Thoracic aorta (tissue), 2 donors: ENCODE results near the gene FHIT. TPM values are rescaled to one million over a fixed set of nuclear protein-coding genes. Genes with fewer than 3 reads are reported as not detected.

Experiments used
- ATAC-seq: fragments of 150-250 bp; one replicate; pipeline ENCODE4 v1.8.0; 2017; ENCODE audit warnings: low read depth; ENCODE audit not compliant: insufficient number of reproducible peaks, low FRiP score
- DNase-seq: peaks from one replicate; pipeline ENCODE4 v3.0.0-alpha.2; 2020; ENCODE audit warnings: low spot score
- H3K27ac ChIP-seq, 2 donors: fragments of 200-600 bp; sonication (generic); 1 replicate in 1 of 2; 2 replicates in 1 of 2; pipeline ENCODE4 v1.5.1; 2016; ENCODE audit warnings: mild to moderate bottlenecking in 2 of 2, moderate library complexity in 2 of 2
- H3K27me3 ChIP-seq: fragments of 200-600 bp; sonication (generic); replicated peaks from 2 replicates; pipeline ENCODE4 v1.6.0; 2016; ENCODE audit warnings: mild to moderate bottlenecking; ENCODE audit not compliant: insufficient read depth
- H3K36me3 ChIP-seq: fragments of 200-600 bp; sonication (generic); one replicate; pipeline ENCODE4 v1.5.1; 2016
- H3K4me1 ChIP-seq, 2 donors: fragments of 200-600 bp; sonication (generic); 1 replicate in 1 of 2; 2 replicates in 1 of 2; pipeline versions ENCODE4 v1.5.1 to v1.6.0; 2016; ENCODE audit warnings: low read depth in 2 of 2, mild to moderate bottlenecking in 1 of 2; ENCODE audit not compliant: control insufficient read depth in 1 of 2
- H3K4me3 ChIP-seq: fragments of 200-600 bp; sonication (generic); 2 replicates; pipeline ENCODE4 v1.5.1; 2016; ENCODE audit warnings: mild to moderate bottlenecking
- H3K9me3 ChIP-seq: fragments of 200-600 bp; sonication (generic); 2 replicates; pipeline ENCODE4 v1.5.1; 2016
- CTCF ChIP-seq: fragments of 200-600 bp; sonication (generic); IDR thresholded peaks from one replicate; pipeline ENCODE4 v1.5.1; 2019; ENCODE audit warnings: antibody characterized with exemption
- total RNA-seq, 2 donors: library from RNA; depleted of rRNA; stranded (reverse); fragments of >200 nt; gene quantifications; one replicate each; pipeline versions ENCODE4 v1.1.0 to v1.2.3, GENCODE V29; 2016

Gene FHIT
- total RNA-seq, 2 donors from 2014 or later: 2.0 to 2.3 TPM

DNA sequence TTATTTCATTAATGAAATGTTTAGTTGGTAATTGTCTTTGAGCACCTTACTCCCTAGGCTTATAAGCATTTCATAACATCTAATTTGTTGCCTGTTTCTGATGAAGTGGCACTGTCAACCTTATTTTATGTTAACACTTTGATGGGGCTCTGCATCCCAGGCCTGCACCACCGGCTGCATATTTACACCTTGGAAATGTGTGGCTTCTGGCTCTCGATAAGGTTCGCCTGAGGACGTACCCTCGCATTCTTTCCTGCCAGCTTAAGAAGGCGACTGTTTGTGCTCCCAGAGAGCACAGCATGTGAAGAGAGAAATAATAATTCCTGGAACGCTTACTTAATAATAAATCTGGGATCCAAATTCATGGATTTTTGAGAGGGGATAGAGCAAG, 1438.1 kb downstream of the FHIT start:
- Histone ChIP-seq H3K36me3 (no peaks in the 10 kb centered on the region), H3K27ac (no peak overlapping the region), H3K4me1 (peaks cover 23 to 53% of the 10 kb centered on the region in 2 donors), H3K4me3 (no peak overlapping the region), H3K9me3 (no peaks in the 10 kb centered on the region), H3K27me3 (no peaks in the 10 kb centered on the region)
- ATAC-seq (no peak), DNase-seq (no peak)
- TF ChIP-seq CTCF: no peak

- Histone ChIP-seq H3K4me3 (no peak overlapping the region), H3K36me3 (no peaks in the 10 kb centered on the region), H3K9me3 (no peaks in the 10 kb centered on the region), H3K27ac (peak overlapping the region in 1 of 2 donors; percentile 22), H3K27me3 (no peaks in the 10 kb centered on the region), H3K4me1 (peaks cover 17 to 47% of the 10 kb centered on the region in 2 donors)
- DNase-seq: no peak
- ATAC-seq: no peak
- no peak for TF ChIP-seq CTCF
Observed at GRCh38 chr3:59812237-59813147, 1438.8 kb downstream of the FHIT start.

- DNase-seq (no peak), ATAC-seq (no peak)
- no peak for TF ChIP-seq CTCF
- Histone ChIP-seq H3K4me1 (peaks cover 17 to 43% of the 10 kb centered on the region in 2 donors), H3K4me3 (no peak overlapping the region), H3K27me3 (no peaks in the 10 kb centered on the region), H3K27ac (peak overlapping the region; percentile 19 to 37), H3K36me3 (no peaks in the 10 kb centered on the region), H3K9me3 (no peaks in the 10 kb centered on the region)
Observed at GRCh38 chr3:59811160-59811559, 1440.1 kb downstream of the FHIT start.

- Histone ChIP-seq H3K9me3 (no peaks in the 10 kb centered on the region), H3K36me3 (no peaks in the 10 kb centered on the region), H3K4me1 (peaks cover 17 to 43% of the 10 kb centered on the region in 2 donors), H3K27ac (peak overlapping the region; percentile 19 to 37), H3K27me3 (no peaks in the 10 kb centered on the region), H3K4me3 (no peak overlapping the region)
- DNase-seq (no peak), ATAC-seq (no peak)
- TF ChIP-seq CTCF: no peak
Observed at GRCh38 chr3:59810606-59811005, 1440.6 kb downstream of the FHIT start.

- peak; percentile 13 for TF ChIP-seq CTCF
- Histone ChIP-seq H3K27me3 (no peaks in the 10 kb centered on the region), H3K36me3 (no peaks in the 10 kb centered on the region), H3K27ac (no peak overlapping the region), H3K4me3 (no peak overlapping the region), H3K9me3 (no peaks in the 10 kb centered on the region), H3K4me1 (peaks cover 17 to 43% of the 10 kb centered on the region in 2 donors)
- DNase-seq: no peak
- ATAC-seq: no peak
Observed at GRCh38 chr3:59809710-59810444, 1441.4 kb downstream of the FHIT start.
